Activated effector memory CD4-positive, alpha-beta T cell treated with Interleukin-2 at 50 U/mL for 16 hours (primary cell): Measurements from ENCODE around the gene ESF1.

Source experiments
- DNase-seq: peaks from one replicate; pipeline ENCODE4 v3.0.0-alpha.2; 2020

ESF1 gene

GRCh38 chr20:13672690-13673089, 112.0 kb downstream of the ESF1 start:
- DNase-seq: no peak

DNA sequence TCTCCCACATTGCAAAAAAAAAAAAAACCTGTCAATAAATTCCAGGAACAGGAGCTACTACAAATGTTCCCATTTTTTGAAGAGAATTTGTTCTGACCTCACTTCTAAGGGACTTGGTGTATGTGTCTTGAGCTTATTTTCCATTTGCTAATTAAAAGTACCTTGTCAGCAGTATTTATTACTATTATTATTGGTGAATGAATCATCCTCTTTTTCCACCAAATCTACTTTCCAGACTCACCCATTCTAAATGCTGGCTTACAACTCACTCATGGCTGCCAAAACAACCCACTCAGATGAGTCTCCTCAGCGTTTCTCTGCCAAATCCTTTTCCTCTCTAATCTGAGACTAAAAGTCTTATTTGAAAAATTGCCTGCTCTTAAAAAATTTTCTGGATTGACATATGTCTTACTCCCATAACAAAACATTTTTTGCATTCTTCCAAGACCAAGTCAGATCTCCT, 112.8 kb downstream of the ESF1 start:
- DNase-seq: no peak

GRCh38 chr20:13671512-13671911, 113.2 kb downstream of the ESF1 start:
- DNase-seq: no peak

GRCh38 chr20:13670160-13670559, 114.6 kb downstream of the ESF1 start:
- DNase-seq: no peak

DNA sequence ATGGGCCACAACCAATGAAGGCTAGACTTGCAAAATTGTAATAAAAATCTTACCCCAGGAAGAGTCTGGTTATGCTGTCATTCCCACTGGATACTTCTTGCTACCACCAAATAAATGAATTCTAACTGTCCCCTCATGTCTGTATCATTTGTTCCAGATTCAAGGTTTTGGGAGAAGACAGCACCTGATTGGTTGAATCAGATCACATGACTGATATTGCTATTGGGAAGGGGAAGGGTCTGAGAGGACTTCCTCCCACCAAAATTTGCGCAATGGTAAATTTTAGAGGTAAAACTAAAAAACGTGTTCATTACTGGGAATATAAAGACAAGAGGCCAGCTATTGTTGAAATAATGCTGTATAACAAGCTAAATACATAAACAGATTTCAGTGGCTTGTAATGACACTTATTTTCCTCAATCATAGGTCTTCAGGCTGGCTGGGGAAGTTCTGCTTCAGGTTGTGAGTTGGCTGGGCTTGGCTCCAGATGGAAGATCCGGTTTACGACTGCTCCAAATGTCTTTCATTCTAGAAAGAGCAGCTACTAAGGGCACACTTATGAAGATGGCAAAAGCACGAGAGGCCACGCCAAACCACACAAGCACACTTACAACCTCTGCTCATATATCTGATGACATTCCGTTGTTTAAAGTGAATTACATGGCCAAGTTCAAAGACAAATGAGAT, 118.9 kb downstream of the ESF1 start:
- no peak for DNase-seq
